Activated T-cell treated with anti-CD3 and anti-CD28 coated beads, Interleukin-2, amount 50 U/mL, for 24 hours (primary cell): ENCODE results near the gene GPRASP3.
"Not testable (repeated sequence)": the region's sequence is repeated elsewhere in the genome, so short reads cannot be mapped to it uniquely, and the experiment has no call there.

Source experiments
- DNase-seq: peaks from one replicate; pipeline ENCODE4 v3.0.0-alpha.2; 2020
- H3K27ac Mint-ChIP-seq: 2 replicates; pipeline ENCODE4 v1.8.0; 2020; ENCODE audit warnings: mild to moderate bottlenecking, mixed read lengths
- H3K27me3 Mint-ChIP-seq: 2 replicates; pipeline ENCODE4 v1.8.0; 2020; ENCODE audit warnings: mixed read lengths
- H3K36me3 Mint-ChIP-seq: 2 replicates; pipeline ENCODE4 v1.8.0; 2020; ENCODE audit warnings: low read depth, mixed read lengths
- H3K4me1 Mint-ChIP-seq: 2 replicates; pipeline ENCODE4 v1.8.0; 2020; ENCODE audit warnings: low read depth, mixed read lengths
- H3K4me3 Mint-ChIP-seq: 2 replicates; pipeline ENCODE4 v1.8.0; 2020; ENCODE audit warnings: mild to moderate bottlenecking, moderate library complexity, mixed read lengths
- H3K9me3 Mint-ChIP-seq: 2 replicates; pipeline ENCODE4 v1.8.0; 2020; ENCODE audit warnings: mixed read lengths

The GPRASP3 gene, protein sequence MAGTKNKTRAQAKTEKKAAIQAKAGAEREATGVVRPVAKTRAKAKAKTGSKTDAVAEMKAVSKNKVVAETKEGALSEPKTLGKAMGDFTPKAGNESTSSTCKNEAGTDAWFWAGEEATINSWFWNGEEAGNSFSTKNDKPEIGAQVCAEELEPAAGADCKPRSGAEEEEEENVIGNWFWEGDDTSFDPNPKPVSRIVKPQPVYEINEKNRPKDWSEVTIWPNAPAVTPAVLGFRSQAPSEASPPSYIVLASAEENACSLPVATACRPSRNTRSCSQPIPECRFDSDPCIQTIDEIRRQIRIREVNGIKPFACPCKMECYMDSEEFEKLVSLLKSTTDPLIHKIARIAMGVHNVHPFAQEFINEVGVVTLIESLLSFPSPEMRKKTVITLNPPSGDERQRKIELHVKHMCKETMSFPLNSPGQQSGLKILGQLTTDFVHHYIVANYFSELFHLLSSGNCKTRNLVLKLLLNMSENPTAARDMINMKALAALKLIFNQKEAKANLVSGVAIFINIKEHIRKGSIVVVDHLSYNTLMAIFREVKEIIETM

DNA sequence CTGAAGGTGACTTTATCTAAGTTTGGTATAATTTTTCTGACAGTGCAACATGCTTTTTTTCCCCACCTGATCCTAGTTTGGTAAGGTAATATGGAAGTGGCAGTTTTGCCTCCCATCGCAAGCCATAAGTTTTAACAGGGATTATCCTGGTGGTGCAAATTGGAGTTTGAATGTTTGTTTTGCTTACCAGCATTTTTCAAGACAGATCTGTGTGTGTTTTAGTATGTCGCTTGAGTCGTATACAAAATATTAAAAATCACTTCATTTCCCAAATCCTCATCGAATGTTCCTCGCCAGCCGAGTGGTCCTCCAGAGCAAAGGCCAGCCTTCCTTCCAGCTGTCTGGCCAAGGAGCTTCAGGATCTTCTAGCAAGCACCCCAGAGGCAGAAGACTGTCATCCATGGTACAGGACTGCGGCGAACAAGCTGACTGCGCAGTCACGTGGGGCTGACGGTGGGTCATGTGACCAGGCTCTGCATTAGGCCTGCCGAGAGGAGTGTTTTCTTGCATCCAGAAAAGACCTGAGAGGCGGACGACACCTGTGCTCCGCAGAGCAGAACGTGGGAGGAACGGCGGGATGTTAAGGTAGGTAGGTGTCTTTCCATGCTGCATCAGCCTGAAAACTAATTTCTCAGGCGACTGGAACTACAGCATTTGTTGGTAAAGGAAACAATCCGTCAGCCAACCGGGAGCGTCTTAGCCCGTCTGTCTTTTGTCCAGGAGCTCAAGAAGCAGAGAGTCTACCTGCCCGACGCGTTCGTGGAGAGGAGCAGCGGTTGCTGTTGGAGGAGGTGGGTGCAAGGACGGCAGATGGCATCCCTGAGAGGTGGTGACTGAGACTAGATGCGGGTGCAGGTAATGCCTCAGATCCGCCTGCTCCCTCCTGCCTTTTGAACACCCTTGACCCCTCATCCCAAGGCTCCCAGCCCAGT is at the start of gene GPRASP3:
GPRASP3 (plus strand) TSS at position 507 of the 932 bp plus-strand sequence. CDS start 28,253 bp downstream, outside the sequence.
- Mint-ChIP-seq H3K9me3 (no peaks in the 10 kb centered on the region), H3K4me1 (peaks cover 11% of the 10 kb centered on the region), H3K27ac (peak within 1 kb of the TSS; percentile 88), H3K4me3 (peak within 1 kb of the TSS; percentile 83), H3K27me3 (peaks cover 3% of the 10 kb centered on the region), H3K36me3 (no peaks in the 10 kb centered on the region)
- DNase-seq: peak; percentile 81

DNA sequence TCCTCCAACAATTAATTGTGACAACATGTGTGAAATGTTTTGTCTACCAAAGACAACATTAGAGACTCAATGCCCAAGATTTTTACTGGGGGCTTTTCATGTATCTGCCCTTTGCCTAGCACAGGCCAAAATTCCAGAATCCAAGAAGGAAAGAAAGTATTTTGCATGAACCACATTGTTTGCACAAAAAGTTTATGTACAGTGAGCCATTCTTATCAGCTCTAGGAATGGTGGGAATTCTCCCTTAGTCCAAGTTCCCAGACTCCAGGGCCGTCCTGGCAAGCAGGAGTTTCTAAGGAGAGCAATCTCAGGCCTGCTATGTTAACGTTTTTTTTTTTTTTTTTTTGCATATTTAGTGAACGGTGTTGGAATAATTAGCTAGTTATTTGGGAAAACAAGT is 47.7 kb upstream of the GPRASP3 start:
- peaks cover 14% of the 10 kb centered on the region for H3K27me3 Mint-ChIP-seq

DNA sequence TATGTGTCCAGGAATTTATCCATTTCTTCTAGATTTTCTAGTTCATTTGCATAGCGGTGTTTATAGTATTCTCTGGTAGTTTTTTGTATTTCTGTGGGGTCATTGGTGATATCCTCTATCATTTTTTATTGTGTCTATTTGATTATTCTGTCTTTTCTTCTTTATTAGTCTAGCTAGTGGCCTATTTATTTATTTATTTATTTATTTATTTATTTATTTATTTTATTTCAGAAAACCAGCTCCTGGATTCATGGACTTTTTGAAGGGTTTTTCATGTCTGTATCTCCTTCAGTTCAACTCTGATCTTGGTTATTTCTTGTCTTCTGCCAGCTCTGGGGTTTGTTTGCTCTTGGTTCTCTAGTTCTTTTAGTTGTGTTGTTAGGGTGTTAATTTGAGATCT is 43.1 kb upstream of the GPRASP3 start:
- peaks cover 17% of the 10 kb centered on the region for H3K36me3 Mint-ChIP-seq
- H3K27me3 Mint-ChIP-seq: peaks cover 20% of the 10 kb centered on the region
- DNase-seq, H3K4me1 Mint-ChIP-seq, H3K27ac Mint-ChIP-seq, H3K4me3 Mint-ChIP-seq, H3K9me3 Mint-ChIP-seq: not testable (repeated sequence)

More for the DNA sequence above, 47.7 kb upstream of the GPRASP3 start:
- no peak overlapping the region for H3K4me3 Mint-ChIP-seq
- no peak for DNase-seq
- peaks cover 3% of the 10 kb centered on the region for H3K9me3 Mint-ChIP-seq
- H3K36me3 Mint-ChIP-seq: peaks cover 17% of the 10 kb centered on the region
- H3K27ac Mint-ChIP-seq: no peak overlapping the region
- peaks cover 3% of the 10 kb centered on the region for H3K4me1 Mint-ChIP-seq

DNA sequence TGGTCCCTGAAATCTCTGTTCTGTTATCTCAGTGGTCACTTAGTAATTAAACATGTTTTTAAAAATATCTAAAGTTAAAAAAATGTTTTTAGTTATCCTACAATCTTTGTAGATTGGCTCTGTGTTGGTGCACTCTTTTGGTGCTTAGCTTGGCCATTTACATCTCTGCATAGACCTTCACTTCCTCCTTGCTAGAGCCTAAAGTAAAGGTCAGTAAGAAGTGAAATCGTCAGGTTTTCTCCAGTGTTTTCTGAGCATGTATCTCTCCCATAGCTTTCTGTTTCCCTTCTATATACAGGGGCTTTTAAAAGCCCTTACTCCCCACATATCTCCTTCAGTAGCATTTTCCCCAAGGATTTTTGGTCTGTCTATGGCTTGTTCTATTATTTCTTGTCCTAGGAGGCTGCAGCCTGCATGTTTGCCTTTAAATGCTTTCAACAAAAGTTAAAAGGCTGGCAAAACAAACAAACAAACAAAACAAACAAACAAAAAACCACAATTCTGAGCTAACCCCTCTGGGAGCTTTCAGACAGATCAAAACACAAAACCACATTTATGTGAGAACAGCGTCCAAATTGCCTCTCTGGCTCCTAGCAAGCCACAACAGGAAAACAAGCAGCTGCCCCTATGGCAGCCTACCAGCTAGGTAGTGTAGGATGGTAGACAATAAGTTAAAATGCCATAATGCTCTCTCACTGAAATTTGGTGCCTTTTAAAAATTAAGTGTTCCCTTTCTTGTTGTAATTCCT is 35.6 kb upstream of the GPRASP3 start:
- Mint-ChIP-seq H3K36me3 (peaks cover 21% of the 10 kb centered on the region), H3K27me3 (peaks cover 21% of the 10 kb centered on the region)
- DNase-seq: no peak

DNA sequence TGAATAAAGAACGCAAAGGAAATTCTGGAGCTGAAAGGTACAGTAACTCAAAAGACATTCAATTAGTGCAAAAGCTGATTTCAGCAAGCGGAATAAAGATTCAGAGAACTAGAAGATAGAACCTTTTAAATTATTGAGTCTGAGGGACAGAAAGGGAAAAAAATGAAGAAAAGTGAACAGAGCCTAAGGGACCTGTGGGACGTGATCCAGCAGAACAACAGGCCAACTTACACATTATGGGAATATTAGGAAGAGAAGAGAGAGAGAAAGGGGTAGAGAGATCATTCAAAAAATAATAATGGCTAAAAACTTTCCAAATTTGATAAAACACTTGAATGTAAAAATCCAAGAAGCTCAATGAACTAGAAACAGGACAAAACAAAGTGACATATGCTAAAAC is 25.8 kb upstream of the GPRASP3 start:
- peaks cover 21% of the 10 kb centered on the region for H3K27me3 Mint-ChIP-seq

More for the DNA sequence above, 35.6 kb upstream of the GPRASP3 start:
- H3K4me1 Mint-ChIP-seq: no peaks in the 10 kb centered on the region
- H3K4me3 Mint-ChIP-seq: no peak overlapping the region
- H3K9me3 Mint-ChIP-seq: peaks cover 10% of the 10 kb centered on the region
- no peak overlapping the region for H3K27ac Mint-ChIP-seq

DNA sequence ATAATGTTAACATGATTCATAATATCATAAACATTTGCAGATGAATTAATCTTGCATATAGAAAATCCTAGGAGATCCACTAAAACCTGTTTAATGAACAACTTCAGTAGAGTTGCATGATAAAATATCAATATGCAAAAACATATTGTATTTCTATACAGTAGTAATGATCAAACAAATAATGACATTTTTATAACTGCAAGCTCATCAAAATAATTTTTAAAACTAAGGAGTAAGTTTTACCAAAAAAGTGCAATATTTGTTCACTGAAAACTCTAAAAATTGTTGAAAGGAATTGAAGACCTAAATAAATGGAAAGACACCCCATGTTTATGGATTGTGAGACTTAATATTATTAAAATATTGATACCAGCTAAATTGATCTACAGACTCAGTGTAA is 24.2 kb upstream of the GPRASP3 start:
- no peak overlapping the region for H3K4me3 Mint-ChIP-seq
- no peaks in the 10 kb centered on the region for H3K4me1 Mint-ChIP-seq
- no peaks in the 10 kb centered on the region for H3K36me3 Mint-ChIP-seq
- no peak overlapping the region for H3K27ac Mint-ChIP-seq
- DNase-seq: no peak
- H3K27me3 Mint-ChIP-seq: peaks cover 19% of the 10 kb centered on the region
- H3K9me3 Mint-ChIP-seq: no peaks in the 10 kb centered on the region

More for the DNA sequence above, 25.8 kb upstream of the GPRASP3 start:
- Mint-ChIP-seq H3K27ac (no peak overlapping the region), H3K9me3 (no peaks in the 10 kb centered on the region), H3K4me1 (no peaks in the 10 kb centered on the region), H3K36me3 (peaks cover 3% of the 10 kb centered on the region), H3K4me3 (no peak overlapping the region)
- no peak for DNase-seq

DNA sequence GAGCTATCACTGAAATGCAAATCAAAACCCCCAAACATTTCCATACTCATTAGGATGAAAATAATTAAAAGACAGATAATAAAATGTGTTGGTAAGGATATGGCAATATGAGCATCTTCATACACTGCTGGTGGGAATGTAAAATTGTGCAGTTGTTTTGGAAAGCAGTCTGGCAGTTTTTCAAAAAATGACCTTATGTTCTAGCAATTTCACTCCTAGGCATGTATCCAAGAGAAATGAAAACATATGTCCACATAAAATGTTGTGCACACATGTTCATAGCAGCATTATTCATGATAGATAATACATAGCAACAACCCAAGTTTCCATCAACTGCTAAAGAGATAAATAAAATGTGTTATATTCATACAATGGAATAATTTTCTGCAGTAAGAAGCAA is 23.0 kb upstream of the GPRASP3 start:
- no peak overlapping the region for H3K27ac Mint-ChIP-seq
- peaks cover 22% of the 10 kb centered on the region for H3K27me3 Mint-ChIP-seq
- no peak overlapping the region for H3K4me3 Mint-ChIP-seq
- H3K4me1 Mint-ChIP-seq: no peaks in the 10 kb centered on the region
- DNase-seq: no peak
- no peaks in the 10 kb centered on the region for H3K9me3 Mint-ChIP-seq
- H3K36me3 Mint-ChIP-seq: no peaks in the 10 kb centered on the region

DNA sequence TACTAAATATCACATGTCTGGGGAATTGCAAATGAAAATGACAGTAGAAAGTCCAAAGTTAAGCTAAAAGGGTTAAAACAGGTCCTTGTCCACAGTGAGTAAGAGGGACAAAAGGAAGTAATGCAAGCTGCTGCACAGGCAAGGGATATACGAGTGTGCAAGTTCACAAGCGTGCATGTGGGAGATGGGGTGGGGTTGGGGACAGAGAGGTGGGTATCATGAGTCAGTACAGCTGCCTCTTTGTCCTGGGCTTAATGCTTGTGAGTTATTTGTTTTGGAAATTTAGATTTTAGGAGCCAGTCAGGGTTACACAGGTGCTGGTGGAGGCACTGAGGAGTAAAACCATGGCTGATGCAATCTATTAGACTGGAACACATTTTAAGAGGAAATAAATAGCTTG is 11.6 kb upstream of the GPRASP3 start:
- Mint-ChIP-seq H3K4me3 (no peak overlapping the region), H3K27me3 (peaks cover 44% of the 10 kb centered on the region), H3K9me3 (no peaks in the 10 kb centered on the region), H3K27ac (no peak overlapping the region), H3K36me3 (no peaks in the 10 kb centered on the region), H3K4me1 (peaks cover 18% of the 10 kb centered on the region)
- no peak for DNase-seq

DNA sequence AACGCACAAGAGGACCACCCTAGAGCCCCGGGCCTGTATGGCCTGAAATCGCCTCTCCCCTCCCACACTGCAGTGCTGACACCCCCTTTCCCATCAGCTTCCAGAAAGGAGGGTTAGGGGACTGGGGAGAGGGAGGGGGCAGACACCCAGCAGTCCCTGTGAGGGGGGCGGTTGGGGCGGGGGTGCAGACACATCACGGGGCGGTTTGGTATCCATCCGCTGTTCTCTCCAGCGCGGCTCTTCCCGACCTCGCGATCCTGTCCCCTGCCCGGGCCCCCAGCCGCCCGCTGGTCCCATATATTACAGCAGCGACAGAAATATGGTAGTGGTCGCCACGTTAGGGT is 8.7 kb upstream of the GPRASP3 start:
- H3K36me3 Mint-ChIP-seq: no peaks in the 10 kb centered on the region
- H3K27me3 Mint-ChIP-seq: peaks cover 44% of the 10 kb centered on the region
- no peaks in the 10 kb centered on the region for H3K9me3 Mint-ChIP-seq
- no peak for DNase-seq
- no peak overlapping the region for H3K27ac Mint-ChIP-seq
- H3K4me3 Mint-ChIP-seq: peak overlapping the region; percentile 77
- H3K4me1 Mint-ChIP-seq: peaks cover 18% of the 10 kb centered on the region

DNA sequence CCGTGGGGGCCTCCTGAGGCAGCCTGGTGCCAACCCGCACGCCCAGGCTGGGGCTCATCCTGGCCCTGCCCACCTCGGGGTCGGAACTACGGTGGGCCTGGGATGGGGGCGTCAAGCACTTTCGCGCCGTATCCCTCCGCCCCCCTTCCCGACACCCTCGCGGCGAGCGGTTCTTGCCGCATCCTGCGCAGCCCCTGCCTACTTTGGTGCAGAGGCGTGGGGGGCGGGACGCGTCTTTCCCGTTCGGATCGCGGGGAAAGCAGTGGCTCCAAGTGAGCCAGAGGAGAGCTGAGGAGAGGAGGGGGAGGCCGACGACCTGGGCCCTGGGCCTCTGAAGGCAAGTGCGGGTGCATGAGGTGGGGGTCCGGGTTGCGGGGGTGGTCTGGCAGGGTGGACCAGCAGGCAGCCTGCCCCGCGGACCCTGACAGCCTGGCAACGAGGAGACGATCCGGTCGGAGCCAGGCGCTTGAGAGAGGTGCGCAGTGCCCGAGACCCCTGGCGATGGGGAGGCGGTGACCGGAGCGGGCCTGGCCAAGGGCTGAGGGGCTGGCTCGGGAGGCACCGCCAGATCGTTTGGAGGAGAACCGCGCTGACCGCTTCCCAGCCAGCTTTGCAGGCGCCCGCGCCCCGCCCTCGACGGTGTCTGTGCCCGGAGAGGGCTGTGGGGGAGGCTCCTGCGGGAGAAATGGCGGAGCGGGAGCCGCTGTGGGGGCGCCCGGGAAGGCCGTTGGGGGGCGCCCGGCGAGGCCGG is 8.2 kb upstream of the GPRASP3 start, which contains the start of gene GPRASP2:
GPRASP2 (plus strand) TSS at position 233 of the 751 bp plus-strand sequence. CDS start 2,422 bp downstream, outside the sequence.
- Mint-ChIP-seq H3K27ac (no peak within 1 kb of the TSS), H3K4me3 (peak within 1 kb of the TSS; percentile 77), H3K27me3 (peaks cover 44% of the 10 kb centered on the region), H3K36me3 (no peaks in the 10 kb centered on the region), H3K4me1 (peaks cover 18% of the 10 kb centered on the region), H3K9me3 (no peaks in the 10 kb centered on the region)
- DNase-seq: peak; percentile 40

DNA sequence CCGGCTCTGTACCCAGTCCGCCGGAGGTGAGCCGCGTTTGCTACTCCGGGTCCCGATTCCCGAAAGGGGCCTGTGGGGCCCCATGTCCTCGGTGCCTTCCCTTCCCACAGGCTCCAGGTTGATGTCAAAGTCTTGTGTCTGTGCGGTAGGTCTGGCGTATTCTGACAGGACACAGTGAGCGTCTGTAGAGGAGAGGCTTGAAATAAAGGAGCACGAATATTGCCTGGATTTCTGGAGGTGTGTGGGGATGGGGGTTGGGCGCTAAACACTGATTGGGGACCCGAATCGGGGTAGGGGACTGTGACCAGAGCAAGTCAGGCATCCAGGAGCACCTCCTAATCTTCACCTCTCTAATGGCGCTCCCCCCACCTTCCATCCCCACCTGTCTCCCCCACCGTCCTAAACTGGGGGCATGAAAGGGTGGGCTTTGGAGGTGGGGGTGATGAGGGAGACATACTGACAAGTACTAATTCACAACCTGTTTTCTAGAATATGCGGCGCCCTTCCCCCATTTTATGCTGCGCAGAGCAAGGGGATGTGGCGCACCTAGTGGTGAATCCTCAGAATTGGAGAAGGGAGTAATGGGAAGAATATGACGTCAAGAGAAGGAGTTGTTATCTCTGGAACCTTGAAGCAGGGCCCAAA is 7.4 kb upstream of the GPRASP3 start:
- Mint-ChIP-seq H3K9me3 (no peaks in the 10 kb centered on the region), H3K27ac (no peak overlapping the region)

DNA sequence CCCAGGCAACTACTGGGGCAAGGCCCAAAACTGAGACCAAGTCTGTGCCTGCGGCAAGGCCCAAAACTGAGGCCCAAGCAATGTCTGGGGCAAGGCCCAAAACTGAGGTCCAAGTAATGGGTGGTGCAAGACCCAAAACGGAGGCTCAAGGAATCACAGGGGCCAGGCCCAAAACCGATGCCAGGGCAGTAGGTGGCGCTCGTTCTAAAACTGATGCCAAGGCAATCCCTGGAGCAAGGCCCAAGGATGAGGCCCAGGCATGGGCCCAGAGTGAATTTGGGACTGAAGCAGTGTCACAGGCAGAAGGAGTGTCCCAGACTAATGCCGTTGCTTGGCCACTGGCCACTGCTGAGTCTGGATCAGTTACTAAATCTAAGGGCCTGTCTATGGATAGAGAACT is 5.5 kb upstream of the GPRASP3 start:
- Mint-ChIP-seq H3K36me3 (no peaks in the 10 kb centered on the region), H3K9me3 (no peaks in the 10 kb centered on the region), H3K27me3 (peaks cover 36% of the 10 kb centered on the region), H3K27ac (no peak overlapping the region), H3K4me1 (peaks cover 6% of the 10 kb centered on the region), H3K4me3 (no peak overlapping the region)
- no peak for DNase-seq

More for the DNA sequence above, 7.4 kb upstream of the GPRASP3 start:
- DNase-seq: peak; percentile 34
- peak overlapping the region; percentile 77 for H3K4me3 Mint-ChIP-seq
- peaks cover 18% of the 10 kb centered on the region for H3K4me1 Mint-ChIP-seq
- no peaks in the 10 kb centered on the region for H3K36me3 Mint-ChIP-seq
- peaks cover 47% of the 10 kb centered on the region for H3K27me3 Mint-ChIP-seq

DNA sequence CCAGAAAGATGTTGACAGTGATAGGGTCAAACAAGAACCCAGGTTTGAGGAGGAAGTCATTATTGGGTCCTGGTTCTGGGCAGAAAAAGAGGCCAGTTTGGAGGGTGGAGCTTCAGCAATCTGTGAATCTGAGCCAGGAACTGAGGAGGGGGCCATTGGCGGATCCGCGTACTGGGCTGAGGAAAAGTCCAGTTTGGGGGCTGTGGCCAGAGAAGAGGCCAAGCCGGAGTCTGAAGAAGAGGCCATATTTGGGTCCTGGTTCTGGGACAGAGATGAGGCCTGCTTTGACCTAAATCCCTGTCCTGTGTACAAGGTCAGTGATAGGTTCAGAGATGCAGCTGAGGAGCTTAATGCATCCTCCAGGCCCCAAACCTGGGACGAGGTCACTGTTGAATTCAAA is 4.6 kb upstream of the GPRASP3 start:
- no peak for DNase-seq
- Mint-ChIP-seq H3K4me1 (peaks cover 14% of the 10 kb centered on the region), H3K4me3 (no peak overlapping the region), H3K9me3 (no peaks in the 10 kb centered on the region), H3K27me3 (peaks cover 28% of the 10 kb centered on the region), H3K27ac (no peak overlapping the region), H3K36me3 (no peaks in the 10 kb centered on the region)
